NCI-H128 (cell line): ENCODE results near the gene B3GAT1.

Experiments
- DNase-seq: peaks from one replicate; lab custom pipeline; 2025; ENCODE audit not compliant: unreplicated experiment; lab: John Stamatoyannopoulos, UW

The B3GAT1 gene

GRCh38 chr11:134442246-134442645 is 30.2 kb upstream of the B3GAT1 start:
- no peak for DNase-seq

- no peak for DNase-seq
These were observed 29.7 kb upstream of the B3GAT1 start for GRCh38 chr11:134441706-134442105.

GRCh38 chr11:134441281-134441680 is 29.2 kb upstream of the B3GAT1 start:
- no peak for DNase-seq

- DNase-seq = no peak
These were observed 28.8 kb upstream of the B3GAT1 start for GRCh38 chr11:134440851-134441250.

- DNase-seq = no peak
These were observed 26.8 kb upstream of the B3GAT1 start for GRCh38 chr11:134438542-134439537.

GRCh38 chr11:134437821-134438220 is 25.8 kb upstream of the B3GAT1 start:
- no peak for DNase-seq

GRCh38 chr11:134436781-134437180 is 24.7 kb upstream of the B3GAT1 start:
- DNase-seq = no peak

- DNase-seq = no peak
These were observed 21.8 kb upstream of the B3GAT1 start for GRCh38 chr11:134433806-134434205.

GRCh38 chr11:134433251-134433650 is 21.2 kb upstream of the B3GAT1 start:
- no peak for DNase-seq

- no peak for DNase-seq
These were observed 20.7 kb upstream of the B3GAT1 start for GRCh38 chr11:134432776-134433175.

- no peak for DNase-seq
These were observed 17.1 kb upstream of the B3GAT1 start for GRCh38 chr11:134429106-134429505.

- no peak for DNase-seq
These were observed 13.9 kb upstream of the B3GAT1 start for GRCh38 chr11:134425816-134426536.

- no peak for DNase-seq
These were observed 13.4 kb upstream of the B3GAT1 start for GRCh38 chr11:134425413-134425812.

GRCh38 chr11:134423106-134423505 is 11.1 kb upstream of the B3GAT1 start:
- no peak for DNase-seq

- DNase-seq = no peak
These were observed 6.1 kb upstream of the B3GAT1 start for GRCh38 chr11:134417871-134418840.

GRCh38 chr11:134416726-134417125 is 4.7 kb upstream of the B3GAT1 start:
- DNase-seq = no peak

GRCh38 chr11:134414766-134415765 is 3.0 kb upstream of the B3GAT1 start:
- no peak for DNase-seq

GRCh38 chr11:134413826-134414731 is 2.0 kb upstream of the B3GAT1 start:
- DNase-seq = no peak
